HepG2 (cell line): Measurements from ENCODE around the gene ZNF416. TPM values are rescaled to one million over a fixed set of nuclear protein-coding genes. Genes with fewer than 3 reads are reported as not detected.

Source experiments
- CREB1 ChIP-seq, 2 experiments: fragments of 450-650 bp in 1 of 2; IDR thresholded peaks; 2 replicates each; pipeline ENCODE4 v1.6.1; 2016 to 2017; ENCODE audit warnings: control low read depth in 1 of 2, mild to moderate bottlenecking in 1 of 2, missing compliant biosample characterization in 1 of 2, missing genetic modification characterization in 1 of 2
- FOSL2 ChIP-seq: sonication (generic); formaldehyde crosslinking; IDR thresholded peaks from 2 replicates; pipeline ENCODE4 v1.4.0; 2020; ENCODE audit warnings: missing genetic modification reagents
- HOXA5 ChIP-seq: sonication (generic); formaldehyde crosslinking; IDR thresholded peaks from 2 replicates; pipeline ENCODE4 v1.4.0; 2020; ENCODE audit warnings: missing genetic modification reagents
- LCORL ChIP-seq, 2 experiments: fragments of 450-650 bp in 1 of 2; sonication (generic) in 1 of 2; formaldehyde crosslinking in 1 of 2; IDR thresholded peaks; 2 replicates each; pipeline versions ENCODE4 v1.5.0 to v1.6.1; 2017 to 2020; ENCODE audit warnings: antibody characterized with exemption in 1 of 2, missing genetic modification reagents in 1 of 2
- MZF1 ChIP-seq: sonication (generic); formaldehyde crosslinking; IDR thresholded peaks from 2 replicates; pipeline ENCODE4 v1.8.1; 2023; ENCODE audit warnings: mild to moderate bottlenecking, missing genetic modification reagents, borderline replicate concordance
- NR1H2 ChIP-seq: sonication (generic); formaldehyde crosslinking; IDR thresholded peaks from 2 replicates; pipeline ENCODE4 v1.8.1; 2022; ENCODE audit warnings: low read depth, missing genetic modification reagents, borderline replicate concordance
- PTBP1 ChIP-seq: fragments of 200-400 bp; formaldehyde crosslinking; IDR thresholded peaks from 2 replicates; pipeline ENCODE4 v1.6.1; 2018; ENCODE audit warnings: low read length, low read depth; ENCODE audit not compliant: poor library complexity, severe bottlenecking
- RBM39 ChIP-seq: fragments of 200-400 bp; formaldehyde crosslinking; IDR thresholded peaks from one replicate; pipeline ENCODE4 v1.6.1; 2018; ENCODE audit warnings: antibody characterized with exemption, mild to moderate bottlenecking, low read depth, low read length; ENCODE audit not compliant: poor library complexity, severe bottlenecking
- SRY ChIP-seq: sonication (generic); formaldehyde crosslinking; IDR thresholded peaks from 2 replicates; pipeline ENCODE4 v1.8.0; 2022; ENCODE audit warnings: mild to moderate bottlenecking, missing genetic modification reagents
- ZBTB20 ChIP-seq: sonication (generic); formaldehyde crosslinking; IDR thresholded peaks from 2 replicates; pipeline ENCODE4 v1.8.1; 2023; ENCODE audit warnings: missing genetic modification reagents, low read depth, mild to moderate bottlenecking, borderline replicate concordance
- ZFP37 ChIP-seq: sonication (generic); formaldehyde crosslinking; IDR thresholded peaks from 2 replicates; pipeline ENCODE4 v1.4.0; 2020; ENCODE audit warnings: missing genetic modification reagents, borderline replicate concordance
- ZNF121 ChIP-seq: sonication (generic); formaldehyde crosslinking; IDR thresholded peaks from 2 replicates; pipeline ENCODE4 v1.5.0; 2020; ENCODE audit warnings: mild to moderate bottlenecking, missing genetic modification reagents
- ZSCAN12 ChIP-seq: sonication (generic); formaldehyde crosslinking; IDR thresholded peaks from 2 replicates; pipeline ENCODE4 v1.9.0; 2021; ENCODE audit warnings: mild to moderate bottlenecking, missing genetic modification reagents
- polyA plus RNA-seq, 8 experiments: library from polyadenylated mRNA; depleted of rRNA in 3 of 8; stranded (reverse) in 7 of 8; unstranded in 1 of 8; fragments of >200 nt; fragmentation: Illumina TruSeq in 4 of 8; extraction: Trizol in 4 of 8; gene quantifications; 2 replicates each; pipeline versions ENCODE4 v1.2.1 to v1.2.3, GENCODE V29; 2011 to 2016; ENCODE audit warnings: low read depth in 4 of 8, missing spikeins in 1 of 8, mixed read lengths in 1 of 8; ENCODE audit not compliant: insufficient read depth in 1 of 8
- total RNA-seq, 5 experiments: library from RNA; depleted of rRNA; stranded (reverse); fragments of >200 nt; fragmentation: Illumina TruSeq; extraction: Trizol; gene quantifications; 2 replicates each; pipeline ENCODE4 v1.2.3, GENCODE V29; 2016; ENCODE audit warnings: low read depth in 1 of 5
- TF ChIP-seq, protein P1 (sequence below): sonication (generic); formaldehyde crosslinking; IDR thresholded peaks from 2 replicates; pipeline ENCODE4 v1.4.0; 2020; ENCODE audit warnings: mild to moderate bottlenecking, low read depth, missing genetic modification reagents
- TF ChIP-seq, protein P2 (sequence below): sonication (generic); formaldehyde crosslinking; IDR thresholded peaks from 2 replicates; pipeline ENCODE4 v1.9.0; 2021; ENCODE audit warnings: missing genetic modification reagents, borderline replicate concordance
- TF ChIP-seq, protein P3 (sequence below): sonication (generic); formaldehyde crosslinking; IDR thresholded peaks from 2 replicates; pipeline ENCODE4 v1.4.0; 2020; ENCODE audit warnings: low read depth, mild to moderate bottlenecking, missing genetic modification reagents
- TF ChIP-seq, protein P4 (sequence below): sonication (generic); formaldehyde crosslinking; IDR thresholded peaks from 2 replicates; pipeline ENCODE4 v1.9.0; 2022; ENCODE audit warnings: missing genetic modification reagents, mild to moderate bottlenecking, borderline replicate concordance

The ZNF416 gene
- total and polyA plus RNA-seq, 2 of the 13 experiments (the other 11 are each of a cell fraction or from before 2014, with no cell fraction given): 1.5 to 5.3 TPM

DNA sequence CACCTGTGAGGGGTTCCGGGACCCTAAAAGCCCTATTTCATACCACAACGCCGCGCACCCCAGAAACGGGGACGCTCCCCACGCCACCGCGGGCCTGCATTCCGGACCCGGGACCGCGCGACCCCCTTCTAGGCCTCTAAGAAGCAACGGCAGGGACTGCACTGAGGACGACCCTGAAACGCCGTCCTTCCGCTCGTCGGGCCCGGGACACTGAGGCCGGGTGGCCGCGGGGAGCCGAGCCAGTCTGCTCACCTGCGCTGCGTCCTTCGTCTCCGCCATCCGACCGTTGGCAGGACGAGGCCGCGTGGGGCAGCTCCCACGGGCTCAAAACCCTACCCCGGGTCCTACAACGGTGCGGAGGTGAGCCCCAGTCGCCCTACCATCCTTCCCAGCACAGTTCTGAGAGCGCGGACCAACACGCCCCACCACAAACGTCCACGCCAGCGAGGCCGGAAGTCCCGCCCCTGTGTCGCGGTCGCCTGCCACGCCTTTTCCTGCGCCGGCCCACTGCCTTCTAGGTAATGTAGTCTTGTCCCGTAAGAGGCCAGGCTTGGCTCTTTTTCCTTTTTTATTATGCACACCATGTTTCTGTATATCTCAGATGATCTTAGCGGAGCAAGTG lies 19.2 kb downstream of the ZNF416 start, which contains the start of gene ZNF550 (continued):
- TF ChIP-seq, protein P1, sequence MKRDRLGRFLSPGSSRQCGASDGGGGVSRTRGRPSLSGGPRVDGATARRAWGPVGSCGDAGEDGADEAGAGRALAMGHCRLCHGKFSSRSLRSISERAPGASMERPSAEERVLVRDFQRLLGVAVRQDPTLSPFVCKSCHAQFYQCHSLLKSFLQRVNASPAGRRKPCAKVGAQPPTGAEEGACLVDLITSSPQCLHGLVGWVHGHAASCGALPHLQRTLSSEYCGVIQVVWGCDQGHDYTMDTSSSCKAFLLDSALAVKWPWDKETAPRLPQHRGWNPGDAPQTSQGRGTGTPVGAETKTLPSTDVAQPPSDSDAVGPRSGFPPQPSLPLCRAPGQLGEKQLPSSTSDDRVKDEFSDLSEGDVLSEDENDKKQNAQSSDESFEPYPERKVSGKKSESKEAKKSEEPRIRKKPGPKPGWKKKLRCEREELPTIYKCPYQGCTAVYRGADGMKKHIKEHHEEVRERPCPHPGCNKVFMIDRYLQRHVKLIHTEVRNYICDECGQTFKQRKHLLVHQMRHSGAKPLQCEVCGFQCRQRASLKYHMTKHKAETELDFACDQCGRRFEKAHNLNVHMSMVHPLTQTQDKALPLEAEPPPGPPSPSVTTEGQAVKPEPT (CRISPR knock-in tag): 0 out of 2 replicates have a peak, but pooled peaks have one; percentile 39
- TF ChIP-seq NR1H2 (CRISPR knock-in tag): no peak
- no peak for TF ChIP-seq ZSCAN12 (CRISPR knock-in tag)
- TF ChIP-seq, protein P2, sequence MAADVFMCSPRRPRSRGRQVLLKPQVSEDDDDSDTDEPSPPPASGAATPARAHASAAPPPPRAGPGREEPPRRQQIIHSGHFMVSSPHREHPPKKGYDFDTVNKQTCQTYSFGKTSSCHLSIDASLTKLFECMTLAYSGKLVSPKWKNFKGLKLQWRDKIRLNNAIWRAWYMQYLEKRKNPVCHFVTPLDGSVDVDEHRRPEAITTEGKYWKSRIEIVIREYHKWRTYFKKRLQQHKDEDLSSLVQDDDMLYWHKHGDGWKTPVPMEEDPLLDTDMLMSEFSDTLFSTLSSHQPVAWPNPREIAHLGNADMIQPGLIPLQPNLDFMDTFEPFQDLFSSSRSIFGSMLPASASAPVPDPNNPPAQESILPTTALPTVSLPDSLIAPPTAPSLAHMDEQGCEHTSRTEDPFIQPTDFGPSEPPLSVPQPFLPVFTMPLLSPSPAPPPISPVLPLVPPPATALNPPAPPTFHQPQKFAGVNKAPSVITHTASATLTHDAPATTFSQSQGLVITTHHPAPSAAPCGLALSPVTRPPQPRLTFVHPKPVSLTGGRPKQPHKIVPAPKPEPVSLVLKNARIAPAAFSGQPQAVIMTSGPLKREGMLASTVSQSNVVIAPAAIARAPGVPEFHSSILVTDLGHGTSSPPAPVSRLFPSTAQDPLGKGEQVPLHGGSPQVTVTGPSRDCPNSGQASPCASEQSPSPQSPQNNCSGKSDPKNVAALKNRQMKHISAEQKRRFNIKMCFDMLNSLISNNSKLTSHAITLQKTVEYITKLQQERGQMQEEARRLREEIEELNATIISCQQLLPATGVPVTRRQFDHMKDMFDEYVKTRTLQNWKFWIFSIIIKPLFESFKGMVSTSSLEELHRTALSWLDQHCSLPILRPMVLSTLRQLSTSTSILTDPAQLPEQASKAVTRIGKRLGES (CRISPR knock-in tag): no peak
- TF ChIP-seq FOSL2 (CRISPR knock-in tag): no peak; the same call in 1 of the 2 replicates
- TF ChIP-seq, protein P3, sequence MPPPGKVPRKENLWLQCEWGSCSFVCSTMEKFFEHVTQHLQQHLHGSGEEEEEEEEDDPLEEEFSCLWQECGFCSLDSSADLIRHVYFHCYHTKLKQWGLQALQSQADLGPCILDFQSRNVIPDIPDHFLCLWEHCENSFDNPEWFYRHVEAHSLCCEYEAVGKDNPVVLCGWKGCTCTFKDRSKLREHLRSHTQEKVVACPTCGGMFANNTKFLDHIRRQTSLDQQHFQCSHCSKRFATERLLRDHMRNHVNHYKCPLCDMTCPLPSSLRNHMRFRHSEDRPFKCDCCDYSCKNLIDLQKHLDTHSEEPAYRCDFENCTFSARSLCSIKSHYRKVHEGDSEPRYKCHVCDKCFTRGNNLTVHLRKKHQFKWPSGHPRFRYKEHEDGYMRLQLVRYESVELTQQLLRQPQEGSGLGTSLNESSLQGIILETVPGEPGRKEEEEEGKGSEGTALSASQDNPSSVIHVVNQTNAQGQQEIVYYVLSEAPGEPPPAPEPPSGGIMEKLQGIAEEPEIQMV (CRISPR knock-in tag): peak; percentile 20; the same call in 1 of the 2 replicates
- no peak for TF ChIP-seq PTBP1
- TF ChIP-seq, protein P4, sequence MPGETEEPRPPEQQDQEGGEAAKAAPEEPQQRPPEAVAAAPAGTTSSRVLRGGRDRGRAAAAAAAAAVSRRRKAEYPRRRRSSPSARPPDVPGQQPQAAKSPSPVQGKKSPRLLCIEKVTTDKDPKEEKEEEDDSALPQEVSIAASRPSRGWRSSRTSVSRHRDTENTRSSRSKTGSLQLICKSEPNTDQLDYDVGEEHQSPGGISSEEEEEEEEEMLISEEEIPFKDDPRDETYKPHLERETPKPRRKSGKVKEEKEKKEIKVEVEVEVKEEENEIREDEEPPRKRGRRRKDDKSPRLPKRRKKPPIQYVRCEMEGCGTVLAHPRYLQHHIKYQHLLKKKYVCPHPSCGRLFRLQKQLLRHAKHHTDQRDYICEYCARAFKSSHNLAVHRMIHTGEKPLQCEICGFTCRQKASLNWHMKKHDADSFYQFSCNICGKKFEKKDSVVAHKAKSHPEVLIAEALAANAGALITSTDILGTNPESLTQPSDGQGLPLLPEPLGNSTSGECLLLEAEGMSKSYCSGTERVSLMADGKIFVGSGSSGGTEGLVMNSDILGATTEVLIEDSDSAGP (CRISPR knock-in tag): peak; percentile 91
- 0 out of 2 replicates have a peak, but pooled peaks have one; percentile 5 for TF ChIP-seq ZNF121 (CRISPR knock-in tag)
- no peak for TF ChIP-seq ZFP37 (CRISPR knock-in tag)
- TF ChIP-seq MZF1 (CRISPR knock-in tag): no peak
- TF ChIP-seq LCORL (IDR thresholded peaks at IDR 0.05): no peak
- no peak for TF ChIP-seq LCORL (CRISPR knock-in tag; IDR thresholded peaks at IDR 0.05)
- peak; percentile 76 for TF ChIP-seq RBM39
- peak; percentile 81 for TF ChIP-seq CREB1 (IDR thresholded peaks at IDR 0.05)
- TF ChIP-seq CREB1 (CRISPR knock-in tag; IDR thresholded peaks at IDR 0.05): peak; percentile 93
- TF ChIP-seq HOXA5 (CRISPR knock-in tag): no peak
- no peak for TF ChIP-seq SRY (CRISPR knock-in tag)
- peak; percentile 29; the same call in 1 of the 2 replicates for TF ChIP-seq ZBTB20 (CRISPR knock-in tag)
